CD4-positive, alpha-beta T cell (primary cell): ENCODE measurements around the gene ANGPTL2. TPM values are rescaled to one million over a fixed set of nuclear protein-coding genes. Genes with fewer than 3 reads are reported as not detected.

Experiments used
- ATAC-seq: fragments of 200-7000 bp; cut with Tn5 transposase; one replicate; pipeline ENCODE4 v1.10.0; 2022; ENCODE audit warnings: mild to moderate bottlenecking; ENCODE audit not compliant: poor library complexity
- CTCF ChIA-PET: fragments of 350-600 bp; sonication (Branson Sonifier 250); formaldehyde crosslinking; loops from one replicate; lab custom pipeline; 2021; ENCODE audit warnings: antibody characterized with exemption, inconsistent platforms; lab: Charles Lee
- POLR2A ChIA-PET: fragments of 350-600 bp; sonication (Branson Sonifier 250); formaldehyde crosslinking; loops from one replicate; lab custom pipeline; 2021; ENCODE audit warnings: antibody characterized with exemption, inconsistent platforms; lab: Charles Lee
- DNase-seq, 14 experiments: peaks; one replicate each; pipeline ENCODE4 v3.0.0-alpha.2; 2013 to 2020; ENCODE audit warnings: mixed read lengths in 2 of 14
- H3K27ac ChIP-seq, 2 donors: one replicate each; pipeline versions ENCODE4 v1.5.1 to v1.7.0; 2013; ENCODE audit warnings: low read length in 2 of 2, low read depth in 1 of 2, mild to moderate bottlenecking in 1 of 2
- H3K27me3 ChIP-seq, 2 experiments: 1 replicate in 1 of 2; 2 replicates in 1 of 2; pipeline versions ENCODE4 v1.6.1 to v1.7.0; 2013; ENCODE audit warnings: low read length in 2 of 2, control low read depth in 1 of 2, mild to moderate bottlenecking in 1 of 2, moderate library complexity in 1 of 2; ENCODE audit not compliant: insufficient read depth in 2 of 2, control insufficient read depth in 1 of 2
- H3K36me3 ChIP-seq: one replicate; pipeline ENCODE4 v1.6.1; 2013; ENCODE audit warnings: low read length, control low read depth; ENCODE audit not compliant: insufficient read depth
- H3K4me1 ChIP-seq: one replicate; pipeline ENCODE4 v1.6.1; 2013; ENCODE audit warnings: low read length, control low read depth; ENCODE audit not compliant: insufficient read depth
- H3K4me3 ChIP-seq: one replicate; pipeline ENCODE4 v1.5.1; 2013; ENCODE audit warnings: mild to moderate bottlenecking, low read length, moderate library complexity
- H3K9me3 ChIP-seq, 2 experiments: 1 replicate in 1 of 2; 2 replicates in 1 of 2; pipeline versions ENCODE4 v1.6.1 to v1.7.0; 2013; ENCODE audit warnings: low read length in 2 of 2, mild to moderate bottlenecking in 2 of 2, control low read depth in 1 of 2, moderate library complexity in 1 of 2; ENCODE audit not compliant: control insufficient read depth in 1 of 2, insufficient read depth in 1 of 2
- H3K27ac Mint-ChIP-seq: one replicate; pipeline ENCODE4 v1.8.0; 2020; ENCODE audit warnings: mixed read lengths
- H3K27me3 Mint-ChIP-seq: one replicate; pipeline ENCODE4 v1.8.0; 2021; ENCODE audit warnings: mixed read lengths
- H3K36me3 Mint-ChIP-seq: one replicate; pipeline ENCODE4 v1.8.0; 2021; ENCODE audit warnings: low read depth, mixed read lengths
- H3K4me1 Mint-ChIP-seq: one replicate; pipeline ENCODE4 v1.8.0; 2021; ENCODE audit warnings: low read depth, mixed read lengths
- H3K4me3 Mint-ChIP-seq: one replicate; pipeline ENCODE4 v1.8.0; 2020; ENCODE audit warnings: mild to moderate bottlenecking, mixed read lengths
- H3K9me3 Mint-ChIP-seq: one replicate; pipeline ENCODE4 v1.8.0; 2020; ENCODE audit warnings: mixed read lengths
- intact Hi-C, 2 experiments: fragments of 100-400 bp; cut with DNase I in 1 of 2; cut with micrococcal nuclease in 1 of 2; formaldehyde crosslinking; loops; one replicate each; pipeline versions ENCODE4 v1.15.1 to v1.9.0; 2023 to 2025; cut with DNase I, micrococcal nuclease
- total RNA-seq, 174 experiments: library from RNA in 2 of 174; stranded (reverse) in 2 of 174; gene quantifications; one replicate each; pipeline ENCODE4 v1.2.3 and lab custom pipeline; 2021 to 2026
- TF ChIP-seq, protein P1 (sequence below): fragments of 200-600 bp; IDR thresholded peaks from one replicate; pipeline ENCODE4 v1.8.0; 2022; ENCODE audit warnings: antibody characterized with exemption, mild to moderate bottlenecking

ANGPTL2 gene
- total RNA-seq, 2 experiments from 2014 or later = not detected

DNA sequence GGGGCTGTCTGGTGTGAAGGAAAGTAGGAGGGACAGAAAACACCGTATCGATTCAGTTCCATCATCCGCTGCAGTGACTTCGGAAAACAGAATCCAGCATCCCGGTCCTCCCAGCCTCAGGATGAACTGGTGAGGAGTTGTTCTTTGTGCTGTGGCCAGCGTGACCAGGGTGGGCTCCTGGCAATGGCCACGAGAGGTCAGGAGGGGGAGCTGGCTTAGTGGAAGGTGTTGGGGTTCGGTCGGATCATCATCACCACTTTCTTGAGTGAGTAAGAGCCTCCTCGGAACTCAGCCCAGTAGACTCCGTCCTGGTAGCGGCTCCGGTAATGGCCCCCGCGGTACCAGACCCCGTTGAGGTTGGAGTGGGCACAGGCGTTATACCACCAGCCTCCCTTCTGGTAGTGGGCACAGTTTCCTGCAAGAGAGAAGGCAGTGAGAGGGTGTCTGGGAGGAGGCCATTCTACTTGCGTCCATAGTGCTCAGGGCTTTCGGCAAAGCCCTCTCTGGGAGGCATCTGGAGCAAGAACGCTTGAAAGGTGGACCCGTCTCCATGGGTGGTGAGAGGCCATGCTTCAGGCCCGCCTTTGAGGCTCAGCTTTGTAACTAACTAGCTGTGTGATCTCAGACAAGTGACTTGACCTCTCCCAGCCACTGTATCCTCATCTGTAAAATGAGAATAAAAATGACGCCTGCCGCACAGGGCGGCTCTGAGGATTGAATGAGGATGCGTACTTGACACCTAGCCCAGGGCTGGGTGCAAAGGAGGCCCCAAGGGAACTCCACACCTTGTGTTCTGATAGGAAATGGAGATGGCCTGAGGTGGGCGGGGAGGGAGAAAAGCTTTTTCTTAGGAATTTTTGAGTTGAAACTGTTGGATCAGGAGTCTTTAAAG, 33.5 kb downstream of the ANGPTL2 start:
- peaks cover 7% of the 10 kb centered on the region for H3K4me1 Mint-ChIP-seq
- Histone ChIP-seq H3K27ac (no peak overlapping the region), H3K36me3 (no peaks in the 10 kb centered on the region), H3K9me3 (no peaks in the 10 kb centered on the region), H3K4me1 (peaks cover 6% of the 10 kb centered on the region), H3K4me3 (no peak overlapping the region), H3K27me3 (no peaks in the 10 kb centered on the region)
- H3K9me3 Mint-ChIP-seq = no peaks in the 10 kb centered on the region
- POLR2A ChIA-PET = no interaction called here
- H3K36me3 Mint-ChIP-seq = no peaks in the 10 kb centered on the region
- H3K4me3 Mint-ChIP-seq = no peak overlapping the region
- intact Hi-C loops = no loop called here
- ATAC-seq (no peak), DNase-seq (no peak)
- H3K27ac Mint-ChIP-seq = no peak overlapping the region
- CTCF ChIA-PET = no interaction called here
- TF ChIP-seq, protein P1, sequence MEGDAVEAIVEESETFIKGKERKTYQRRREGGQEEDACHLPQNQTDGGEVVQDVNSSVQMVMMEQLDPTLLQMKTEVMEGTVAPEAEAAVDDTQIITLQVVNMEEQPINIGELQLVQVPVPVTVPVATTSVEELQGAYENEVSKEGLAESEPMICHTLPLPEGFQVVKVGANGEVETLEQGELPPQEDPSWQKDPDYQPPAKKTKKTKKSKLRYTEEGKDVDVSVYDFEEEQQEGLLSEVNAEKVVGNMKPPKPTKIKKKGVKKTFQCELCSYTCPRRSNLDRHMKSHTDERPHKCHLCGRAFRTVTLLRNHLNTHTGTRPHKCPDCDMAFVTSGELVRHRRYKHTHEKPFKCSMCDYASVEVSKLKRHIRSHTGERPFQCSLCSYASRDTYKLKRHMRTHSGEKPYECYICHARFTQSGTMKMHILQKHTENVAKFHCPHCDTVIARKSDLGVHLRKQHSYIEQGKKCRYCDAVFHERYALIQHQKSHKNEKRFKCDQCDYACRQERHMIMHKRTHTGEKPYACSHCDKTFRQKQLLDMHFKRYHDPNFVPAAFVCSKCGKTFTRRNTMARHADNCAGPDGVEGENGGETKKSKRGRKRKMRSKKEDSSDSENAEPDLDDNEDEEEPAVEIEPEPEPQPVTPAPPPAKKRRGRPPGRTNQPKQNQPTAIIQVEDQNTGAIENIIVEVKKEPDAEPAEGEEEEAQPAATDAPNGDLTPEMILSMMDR = no peak
- H3K27me3 Mint-ChIP-seq = peaks cover 21% of the 10 kb centered on the region

DNA sequence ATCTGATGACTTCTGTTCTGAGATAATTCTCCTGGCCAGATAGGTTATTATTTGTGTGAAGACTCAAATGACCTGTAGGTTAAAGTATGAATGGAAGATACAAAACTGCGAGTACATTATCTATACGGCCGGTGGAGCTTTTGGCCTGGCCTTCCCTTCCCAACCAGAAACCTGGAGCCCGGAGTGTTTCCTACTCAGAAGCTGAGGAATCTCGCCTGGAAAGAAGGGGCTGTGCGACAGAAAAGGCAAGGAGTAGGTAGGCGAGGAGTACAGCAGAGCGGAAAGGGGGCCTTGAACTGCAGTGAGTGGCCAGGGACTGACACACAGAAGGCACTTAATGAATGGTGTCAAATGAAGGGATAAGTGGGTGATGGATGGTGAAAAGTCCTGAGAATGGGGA, 34.6 kb downstream of the ANGPTL2 start:
- Mint-ChIP-seq H3K9me3 (no peaks in the 10 kb centered on the region), H3K36me3 (no peaks in the 10 kb centered on the region), H3K27me3 (peaks cover 21% of the 10 kb centered on the region), H3K4me1 (peaks cover 7% of the 10 kb centered on the region), H3K27ac (no peak overlapping the region), H3K4me3 (no peak overlapping the region)
- TF ChIP-seq, protein P1 = no peak
- DNase-seq = no peak
- Histone ChIP-seq H3K9me3 (no peaks in the 10 kb centered on the region), H3K27me3 (no peaks in the 10 kb centered on the region), H3K4me3 (no peak overlapping the region), H3K27ac (no peak overlapping the region), H3K4me1 (peaks cover 6% of the 10 kb centered on the region), H3K36me3 (no peaks in the 10 kb centered on the region)
- POLR2A ChIA-PET = no interaction called here
- CTCF ChIA-PET = no interaction called here
- intact Hi-C loops = no loop called here
- ATAC-seq = no peak

DNA sequence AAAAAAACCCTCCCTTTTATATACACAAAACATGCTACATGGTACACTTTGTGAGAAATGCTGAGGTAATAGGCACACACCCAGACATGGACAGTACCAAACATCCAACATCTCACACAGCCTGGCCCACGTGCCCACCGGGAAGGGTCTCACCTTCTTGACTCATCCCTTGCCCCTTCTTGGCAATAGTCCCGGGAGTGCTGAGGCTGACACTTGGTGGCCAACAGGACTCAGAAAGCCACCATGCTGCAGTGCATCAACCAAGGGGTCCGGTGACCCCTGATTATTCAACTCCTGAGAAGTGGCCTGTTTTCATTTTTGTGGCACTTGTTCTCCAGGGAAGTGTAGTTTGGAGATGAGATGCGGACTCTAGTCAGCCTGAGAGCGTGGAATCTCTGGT, 35.0 kb downstream of the ANGPTL2 start:
- intact Hi-C loops = no loop called here
- Histone ChIP-seq H3K9me3 (no peaks in the 10 kb centered on the region), H3K4me3 (no peak overlapping the region), H3K4me1 (peaks cover 6% of the 10 kb centered on the region), H3K27me3 (no peaks in the 10 kb centered on the region), H3K36me3 (no peaks in the 10 kb centered on the region), H3K27ac (no peak overlapping the region)
- Mint-ChIP-seq H3K27ac (no peak overlapping the region), H3K9me3 (no peaks in the 10 kb centered on the region), H3K36me3 (no peaks in the 10 kb centered on the region), H3K4me1 (peaks cover 7% of the 10 kb centered on the region), H3K4me3 (no peak overlapping the region), H3K27me3 (peaks cover 17% of the 10 kb centered on the region)
- DNase-seq = no peak
- POLR2A ChIA-PET = no interaction called here
- TF ChIP-seq, protein P1 = no peak
- CTCF ChIA-PET = no interaction called here
- no peak for ATAC-seq
